ENCODE results near the gene CDC42BPB. TPM values are rescaled to one million over a fixed set of nuclear protein-coding genes. Genes with fewer than 3 reads are reported as not detected.
"Not testable (repeated sequence)": the region's sequence is repeated elsewhere in the genome, so short reads cannot be mapped to it uniquely, and the experiment has no call there.

CDC42BPB gene
- polyA plus RNA-seq, 10 donors = 46.8 to 58.7 (median 54.6) TPM

GRCh38 chr14:102930138-102930752, 127.1 kb downstream of the CDC42BPB start:
- no peak for DNase-seq

GRCh38 chr14:102929241-102930137, 127.9 kb downstream of the CDC42BPB start:
- DNase-seq = peak in 1 of 3 donors; percentile 38

GRCh38 chr14:102928412-102929240, 128.7 kb downstream of the CDC42BPB start:
- DNase-seq = peak in 2 of 3 donors; percentile 46 to 75

- peak in 1 of 3 donors; percentile 58 for DNase-seq
Observed at GRCh38 chr14:102927878-102928411, 129.4 kb downstream of the CDC42BPB start.

GRCh38 chr14:102927346-102927877, 129.9 kb downstream of the CDC42BPB start:
- no peak for DNase-seq

GRCh38 chr14:102926840-102927239, 130.5 kb downstream of the CDC42BPB start:
- not testable (repeated sequence) for DNase-seq

GRCh38 chr14:102926104-102926503, 131.2 kb downstream of the CDC42BPB start:
- DNase-seq = no peak

GRCh38 chr14:102925646-102926045, 131.7 kb downstream of the CDC42BPB start:
- no peak for DNase-seq

GRCh38 chr14:102924632-102925588, 132.4 kb downstream of the CDC42BPB start:
- DNase-seq = no peak

- no peak for DNase-seq
Observed at GRCh38 chr14:102923925-102924486, 133.3 kb downstream of the CDC42BPB start.

- DNase-seq = no peak
Observed at GRCh38 chr14:102923201-102923924, 134.0 kb downstream of the CDC42BPB start.

- DNase-seq = peak in 1 of 3 donors; percentile 43
Observed at GRCh38 chr14:102922490-102923200, 134.7 kb downstream of the CDC42BPB start, which contains the start of gene AMN. TSS of gene AMN (plus strand) at chr14:102922663. CDS start at chr14:102922689, 26 bp downstream.

GRCh38 chr14:102920998-102921304, 136.4 kb downstream of the CDC42BPB start:
- no peak for DNase-seq

- DNase-seq = no peak
Observed at GRCh38 chr14:102920273-102920997, 136.9 kb downstream of the CDC42BPB start.

- no peak for DNase-seq
Observed at GRCh38 chr14:102918438-102918837, 138.9 kb downstream of the CDC42BPB start.

- DNase-seq = peak in 1 of 3 donors; percentile 61
Observed at GRCh38 chr14:102917469-102918211, 139.7 kb downstream of the CDC42BPB start.

GRCh38 chr14:102917056-102917385, 140.3 kb downstream of the CDC42BPB start:
- DNase-seq = no peak
